HEK293 (cell line): ENCODE results near the gene NELL2.

Experiments used
- CTCF ChIA-PET: fragments of 350-600 bp; formaldehyde crosslinking; extraction: SDS; loops from one replicate; lab custom pipeline; 2021; ENCODE audit warnings: antibody characterized with exemption; lab: Yijun Ruan, JAX
- POLR2A ChIA-PET: fragments of 300-600 bp; formaldehyde crosslinking; extraction: SDS; loops from one replicate; lab custom pipeline; 2020; ENCODE audit warnings: antibody characterized with exemption, inconsistent platforms; lab: Yijun Ruan, JAX
- H3K27ac ChIP-seq: fragments of 200-500 bp; sonication (Bioruptor generic); 2 replicates; pipeline ENCODE4 v1.5.1; 2014; ENCODE audit warnings: low read depth, low read length, control low read depth, inconsistent platforms; ENCODE audit errors: extremely low read depth
- H3K36me3 ChIP-seq, 2 experiments: fragments of 200-500 bp in 1 of 2; sonication (Bioruptor generic) in 1 of 2; 1 replicate in 1 of 2; 2 replicates in 1 of 2; pipeline ENCODE4 v1.5.1; 2014 to 2017; ENCODE audit warnings: inconsistent platforms in 2 of 2, low read length in 2 of 2; ENCODE audit not compliant: control insufficient read depth in 2 of 2, insufficient read depth in 1 of 2
- H3K4me1 ChIP-seq: fragments of 200-500 bp; sonication (Bioruptor generic); 2 replicates; pipeline ENCODE4 v1.5.1; 2014; ENCODE audit warnings: mild to moderate bottlenecking, low read length, inconsistent platforms; ENCODE audit not compliant: control insufficient read depth, insufficient read depth
- H3K4me3 ChIP-seq: 2 replicates; pipeline ENCODE4 v1.5.1; 2011; ENCODE audit warnings: low read depth, mild to moderate bottlenecking, control low read depth, low read length, moderate library complexity
- H3K9me3 ChIP-seq: fragments of 200-500 bp; sonication (Bioruptor generic); 2 replicates; pipeline ENCODE4 v1.5.1; 2014; ENCODE audit warnings: low read depth, low read length, inconsistent platforms; ENCODE audit not compliant: control insufficient read depth, insufficient read depth
- ATF2 ChIP-seq: fragments of 450-650 bp; formaldehyde crosslinking; IDR thresholded peaks from 2 replicates; pipeline ENCODE4 v1.5.1; 2016; ENCODE audit warnings: missing biosample characterization, missing genetic modification characterization, low read depth
- BCL11A ChIP-seq: fragments of 450-650 bp; formaldehyde crosslinking; IDR thresholded peaks from 2 replicates; pipeline ENCODE4 v1.5.1; 2016; ENCODE audit warnings: low read depth, missing biosample characterization, missing genetic modification characterization
- ELK4 ChIP-seq: IDR thresholded peaks from 2 replicates; pipeline ENCODE4 v1.6.1; 2011; ENCODE audit warnings: mild to moderate bottlenecking, low read depth, low read length, borderline replicate concordance
- GLI2 ChIP-seq: fragments of 450-650 bp; formaldehyde crosslinking; IDR thresholded peaks from 2 replicates; pipeline ENCODE4; 2017; ENCODE audit warnings: missing biosample characterization, missing genetic modification characterization, low read depth, borderline replicate concordance
- GLI4 ChIP-seq: fragments of 450-650 bp; formaldehyde crosslinking; IDR thresholded peaks from 2 replicates; pipeline ENCODE4 v1.5.1; 2016; ENCODE audit warnings: missing biosample characterization, missing genetic modification characterization
- PRDM1 ChIP-seq: fragments of 450-650 bp; formaldehyde crosslinking; IDR thresholded peaks from 2 replicates; pipeline ENCODE4; 2016; ENCODE audit warnings: missing biosample characterization, missing genetic modification characterization
- SCRT1 ChIP-seq: fragments of 450-650 bp; formaldehyde crosslinking; IDR thresholded peaks from 2 replicates; pipeline ENCODE4 v1.5.1; 2016; ENCODE audit warnings: missing biosample characterization, missing genetic modification characterization, borderline replicate concordance
- TSHZ1 ChIP-seq: fragments of 450-650 bp; formaldehyde crosslinking; IDR thresholded peaks from 2 replicates; pipeline ENCODE4 v1.5.1; 2016; ENCODE audit warnings: missing biosample characterization, missing genetic modification characterization, borderline replicate concordance
- ZBTB48 ChIP-seq: fragments of 450-650 bp; formaldehyde crosslinking; IDR thresholded peaks from 2 replicates; pipeline ENCODE4 v1.5.1; 2016; ENCODE audit warnings: missing biosample characterization, missing genetic modification characterization
- ZFP3 ChIP-seq: fragments of 450-650 bp; formaldehyde crosslinking; IDR thresholded peaks from 2 replicates; pipeline ENCODE4 v1.5.1; 2016; ENCODE audit warnings: low read depth, missing biosample characterization, missing genetic modification characterization
- ZNF184 ChIP-seq: fragments of 450-650 bp; IDR thresholded peaks from 2 replicates; pipeline ENCODE4 v1.5.1; 2018; ENCODE audit warnings: missing biosample characterization, mild to moderate bottlenecking, missing genetic modification characterization
- ZNF19 ChIP-seq: fragments of 450-650 bp; formaldehyde crosslinking; IDR thresholded peaks from 2 replicates; pipeline ENCODE4; 2016; ENCODE audit warnings: missing biosample characterization, missing genetic modification characterization, low read depth
- ZNF221 ChIP-seq: fragments of 450-650 bp; formaldehyde crosslinking; IDR thresholded peaks from 2 replicates; pipeline ENCODE4 v1.5.1; 2017; ENCODE audit warnings: missing biosample characterization, missing genetic modification characterization, borderline replicate concordance
- ZNF292 ChIP-seq: fragments of 450-650 bp; formaldehyde crosslinking; IDR thresholded peaks from 2 replicates; pipeline ENCODE4 v1.5.1; 2016; ENCODE audit warnings: low read depth, missing biosample characterization, missing genetic modification characterization, borderline replicate concordance
- ZNF335 ChIP-seq: fragments of 450-650 bp; formaldehyde crosslinking; conservative IDR thresholded peaks from 2 replicates; pipeline ENCODE4 v1.5.1; 2016; ENCODE audit warnings: missing biosample characterization, missing genetic modification characterization
- ZNF585B ChIP-seq: fragments of 450-650 bp; formaldehyde crosslinking; IDR thresholded peaks from 2 replicates; pipeline ENCODE4 v1.5.1; 2016; ENCODE audit warnings: missing biosample characterization, missing genetic modification characterization
- ZNF621 ChIP-seq: fragments of 450-650 bp; formaldehyde crosslinking; IDR thresholded peaks from 2 replicates; pipeline ENCODE4 v1.5.1; 2017; ENCODE audit warnings: missing biosample characterization, missing genetic modification characterization
- ZNF76 ChIP-seq: fragments of 450-650 bp; formaldehyde crosslinking; IDR thresholded peaks from 2 replicates; pipeline ENCODE4; 2016; ENCODE audit warnings: low read depth, missing biosample characterization, missing genetic modification characterization, borderline replicate concordance
- ZNF837 ChIP-seq: fragments of 450-650 bp; formaldehyde crosslinking; IDR thresholded peaks from 2 replicates; pipeline ENCODE4 v1.5.1; 2016; ENCODE audit warnings: missing biosample characterization, missing genetic modification characterization
- TF ChIP-seq, protein P1 (sequence below): fragments of 450-650 bp; IDR thresholded peaks from 2 replicates; pipeline ENCODE4 v1.5.1; 2018; ENCODE audit warnings: missing biosample characterization, missing genetic modification characterization
- TF ChIP-seq, protein P2 (sequence below): fragments of 450-650 bp; formaldehyde crosslinking; IDR thresholded peaks from 2 replicates; pipeline ENCODE4 v1.5.1; 2016; ENCODE audit warnings: missing biosample characterization, missing genetic modification characterization

Gene NELL2

GRCh38 chr12:44830566-44831055 lies 45.5 kb downstream of the NELL2 start:
- ChIA-PET CTCF (no interaction called here), POLR2A (no interaction called here)
- TF ChIP-seq ZNF837 (tag by site-specific recombination), result no peak
- TF ChIP-seq SCRT1 (tag by site-specific recombination), result no peak
- no peak for TF ChIP-seq ZNF335 (tag by site-specific recombination)
- TF ChIP-seq ZNF292 (tag by site-specific recombination), result no peak
- TF ChIP-seq ZFP3 (tag by site-specific recombination), result no peak
- no peak for TF ChIP-seq PRDM1 (tag by site-specific recombination)
- TF ChIP-seq ZNF585B (tag by site-specific recombination), result no peak
- TF ChIP-seq ZNF19, result no peak
- H3K9me3 ChIP-seq, result no peaks in the 10 kb centered on the region
- H3K4me1 ChIP-seq, result no peaks in the 10 kb centered on the region
- no peaks in the 10 kb centered on the region; a peak in 1 of 3 replicates for H3K36me3 ChIP-seq
- H3K4me3 ChIP-seq, result no peak overlapping the region
- no peak overlapping the region for H3K27ac ChIP-seq

DNA sequence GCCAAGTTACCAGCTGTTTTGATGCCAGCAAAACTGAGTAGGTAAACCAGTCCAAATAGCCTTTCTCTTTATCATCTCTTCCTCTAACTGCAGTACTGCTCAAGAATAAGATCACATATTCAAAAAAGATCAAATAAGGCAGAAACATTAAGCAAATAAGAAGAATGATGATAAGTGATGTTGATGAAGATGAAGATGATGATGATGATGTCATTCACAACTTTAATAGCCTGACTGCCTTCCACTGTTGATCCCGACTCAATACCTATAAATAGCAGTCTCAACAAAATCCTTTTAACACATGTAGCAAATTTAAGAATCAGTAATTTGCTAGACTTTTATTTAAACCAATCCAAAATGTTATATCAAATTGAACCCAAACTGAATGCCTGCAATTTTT lies 47.1 kb downstream of the NELL2 start:
- CTCF ChIA-PET, result interaction anchor here (1.2 kb wide), 1 partner anchor 120 kb away, joined by 3 read pairs; no protein-coding TSS in a partner anchor
- no peak overlapping the region for H3K4me3 ChIP-seq
- H3K27ac ChIP-seq, result no peak overlapping the region
- POLR2A ChIA-PET, result no interaction called here
- TF ChIP-seq ATF2 (tag by site-specific recombination) (peak; percentile 51; the same call in 1 of the 2 replicates), GLI2 (tag by site-specific recombination) (no peak), ZBTB48 (tag by site-specific recombination) (no peak)
- TF ChIP-seq, protein P1, sequence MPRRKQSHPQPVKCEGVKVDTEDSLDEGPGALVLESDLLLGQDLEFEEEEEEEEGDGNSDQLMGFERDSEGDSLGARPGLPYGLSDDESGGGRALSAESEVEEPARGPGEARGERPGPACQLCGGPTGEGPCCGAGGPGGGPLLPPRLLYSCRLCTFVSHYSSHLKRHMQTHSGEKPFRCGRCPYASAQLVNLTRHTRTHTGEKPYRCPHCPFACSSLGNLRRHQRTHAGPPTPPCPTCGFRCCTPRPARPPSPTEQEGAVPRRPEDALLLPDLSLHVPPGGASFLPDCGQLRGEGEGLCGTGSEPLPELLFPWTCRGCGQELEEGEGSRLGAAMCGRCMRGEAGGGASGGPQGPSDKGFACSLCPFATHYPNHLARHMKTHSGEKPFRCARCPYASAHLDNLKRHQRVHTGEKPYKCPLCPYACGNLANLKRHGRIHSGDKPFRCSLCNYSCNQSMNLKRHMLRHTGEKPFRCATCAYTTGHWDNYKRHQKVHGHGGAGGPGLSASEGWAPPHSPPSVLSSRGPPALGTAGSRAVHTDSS, result peak; percentile 86
- H3K4me1 ChIP-seq, result no peaks in the 10 kb centered on the region
- no peaks in the 10 kb centered on the region; a peak in 1 of 3 replicates for H3K36me3 ChIP-seq
- no peaks in the 10 kb centered on the region for H3K9me3 ChIP-seq

- Histone ChIP-seq H3K36me3 (no peaks in the 10 kb centered on the region; a peak in 1 of 3 replicates), H3K4me3 (no peak overlapping the region), H3K27ac (no peak overlapping the region), H3K4me1 (no peaks in the 10 kb centered on the region), H3K9me3 (no peaks in the 10 kb centered on the region)
- ChIA-PET POLR2A (no interaction called here), CTCF (no interaction called here)
- TF ChIP-seq ZNF221 (tag by site-specific recombination) (no peak), ZFP3 (tag by site-specific recombination) (no peak), BCL11A (tag by site-specific recombination) (no peak), ZNF621 (tag by site-specific recombination) (no peak), ZNF76 (tag by site-specific recombination) (no peak), ZNF184 (tag by site-specific recombination) (no peak), TSHZ1 (tag by site-specific recombination) (no peak), GLI4 (no peak), ELK4 (no peak)
- TF ChIP-seq, protein P2, sequence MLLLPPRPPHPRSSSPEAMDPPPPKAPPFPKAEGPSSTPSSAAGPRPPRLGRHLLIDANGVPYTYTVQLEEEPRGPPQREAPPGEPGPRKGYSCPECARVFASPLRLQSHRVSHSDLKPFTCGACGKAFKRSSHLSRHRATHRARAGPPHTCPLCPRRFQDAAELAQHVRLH (tag by site-specific recombination), result no peak
- TF ChIP-seq, protein P1, result no peak
Observed at GRCh38 chr12:44827832-44828438, 48.2 kb downstream of the NELL2 start.
